Kidney epithelial cell (primary cell): ENCODE data around the gene CAMK2B. TPM values are rescaled to one million over a fixed set of nuclear protein-coding genes. Genes with fewer than 3 reads are reported as not detected.

Experiments
- DNase-seq: peaks from one replicate; pipeline ENCODE4 v3.0.0-alpha.2; 2010; ENCODE audit warnings: low read depth
- H3K27me3 ChIP-seq: 2 replicates; pipeline ENCODE4 v1.6.0; 2011; ENCODE audit warnings: low read length; ENCODE audit not compliant: control insufficient read depth, insufficient read depth
- H3K36me3 ChIP-seq: 2 replicates; pipeline ENCODE4 v1.5.1; 2011; ENCODE audit warnings: low read length; ENCODE audit not compliant: control insufficient read depth, insufficient read depth
- H3K4me3 ChIP-seq: 2 replicates; pipeline ENCODE4 v1.5.1; 2011; ENCODE audit warnings: low read depth, mild to moderate bottlenecking, control low read depth, low read length
- total RNA-seq: library from RNA; depleted of rRNA; stranded (reverse); fragments of >200 nt; gene quantifications from 2 replicates; pipeline ENCODE4 v1.2.3, GENCODE V29; 2015
- TF ChIP-seq, protein P1 (sequence below): IDR thresholded peaks from 2 replicates; pipeline ENCODE4 v1.5.1; 2011; ENCODE audit warnings: mild to moderate bottlenecking, moderate library complexity, low read length, control low read depth, inconsistent platforms; ENCODE audit not compliant: insufficient read depth, poor library complexity, severe bottlenecking

CAMK2B gene
- total RNA-seq, 1 donor from 2014 or later = not detected

DNA sequence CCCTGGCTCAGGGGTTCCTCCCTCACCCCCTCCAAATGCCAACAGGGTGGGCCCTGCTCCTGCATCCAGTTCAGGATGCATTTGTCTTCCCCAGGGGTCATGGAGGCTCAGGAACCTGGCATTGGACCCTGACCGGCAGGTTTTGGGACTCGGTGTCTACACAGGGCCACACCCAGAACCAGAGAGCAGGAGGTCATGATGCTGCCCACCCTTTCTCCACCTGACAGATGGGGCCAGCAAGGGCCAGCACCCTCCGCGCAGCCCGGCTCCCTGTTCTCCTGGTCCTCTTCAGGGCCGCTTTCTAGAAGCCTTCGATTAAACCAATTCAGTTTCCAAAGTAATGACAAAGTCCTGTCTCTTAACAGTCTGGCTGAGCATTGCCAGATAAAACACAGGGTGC lies 50.2 kb downstream of the CAMK2B start:
- Histone ChIP-seq H3K4me3 (no peak overlapping the region), H3K27me3 (peaks cover 18% of the 10 kb centered on the region), H3K36me3 (no peaks in the 10 kb centered on the region)
- TF ChIP-seq, protein P1, sequence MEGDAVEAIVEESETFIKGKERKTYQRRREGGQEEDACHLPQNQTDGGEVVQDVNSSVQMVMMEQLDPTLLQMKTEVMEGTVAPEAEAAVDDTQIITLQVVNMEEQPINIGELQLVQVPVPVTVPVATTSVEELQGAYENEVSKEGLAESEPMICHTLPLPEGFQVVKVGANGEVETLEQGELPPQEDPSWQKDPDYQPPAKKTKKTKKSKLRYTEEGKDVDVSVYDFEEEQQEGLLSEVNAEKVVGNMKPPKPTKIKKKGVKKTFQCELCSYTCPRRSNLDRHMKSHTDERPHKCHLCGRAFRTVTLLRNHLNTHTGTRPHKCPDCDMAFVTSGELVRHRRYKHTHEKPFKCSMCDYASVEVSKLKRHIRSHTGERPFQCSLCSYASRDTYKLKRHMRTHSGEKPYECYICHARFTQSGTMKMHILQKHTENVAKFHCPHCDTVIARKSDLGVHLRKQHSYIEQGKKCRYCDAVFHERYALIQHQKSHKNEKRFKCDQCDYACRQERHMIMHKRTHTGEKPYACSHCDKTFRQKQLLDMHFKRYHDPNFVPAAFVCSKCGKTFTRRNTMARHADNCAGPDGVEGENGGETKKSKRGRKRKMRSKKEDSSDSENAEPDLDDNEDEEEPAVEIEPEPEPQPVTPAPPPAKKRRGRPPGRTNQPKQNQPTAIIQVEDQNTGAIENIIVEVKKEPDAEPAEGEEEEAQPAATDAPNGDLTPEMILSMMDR = no peak
- DNase-seq = no peak

DNA sequence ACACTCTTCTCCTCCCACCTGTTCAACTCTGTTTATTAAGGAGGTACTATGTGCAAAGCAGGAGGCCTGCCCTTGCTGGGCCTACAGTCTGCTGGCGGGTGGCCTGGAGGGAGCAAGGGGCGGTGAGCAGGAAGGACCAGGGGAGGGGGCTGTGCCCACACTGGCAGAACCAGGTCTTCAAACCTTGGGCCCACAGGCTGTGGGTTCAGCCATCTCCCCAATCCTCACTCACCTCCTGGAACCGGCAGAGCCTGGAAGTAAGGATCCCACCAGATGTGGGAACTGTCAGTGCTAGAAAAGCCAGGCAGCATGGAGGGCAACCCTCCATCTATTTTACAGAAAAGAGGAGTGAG lies 50.8 kb downstream of the CAMK2B start:
- TF ChIP-seq, protein P1 = no peak
- DNase-seq = no peak
- Histone ChIP-seq H3K4me3 (no peak overlapping the region), H3K36me3 (no peaks in the 10 kb centered on the region), H3K27me3 (peaks cover 18% of the 10 kb centered on the region)

DNA sequence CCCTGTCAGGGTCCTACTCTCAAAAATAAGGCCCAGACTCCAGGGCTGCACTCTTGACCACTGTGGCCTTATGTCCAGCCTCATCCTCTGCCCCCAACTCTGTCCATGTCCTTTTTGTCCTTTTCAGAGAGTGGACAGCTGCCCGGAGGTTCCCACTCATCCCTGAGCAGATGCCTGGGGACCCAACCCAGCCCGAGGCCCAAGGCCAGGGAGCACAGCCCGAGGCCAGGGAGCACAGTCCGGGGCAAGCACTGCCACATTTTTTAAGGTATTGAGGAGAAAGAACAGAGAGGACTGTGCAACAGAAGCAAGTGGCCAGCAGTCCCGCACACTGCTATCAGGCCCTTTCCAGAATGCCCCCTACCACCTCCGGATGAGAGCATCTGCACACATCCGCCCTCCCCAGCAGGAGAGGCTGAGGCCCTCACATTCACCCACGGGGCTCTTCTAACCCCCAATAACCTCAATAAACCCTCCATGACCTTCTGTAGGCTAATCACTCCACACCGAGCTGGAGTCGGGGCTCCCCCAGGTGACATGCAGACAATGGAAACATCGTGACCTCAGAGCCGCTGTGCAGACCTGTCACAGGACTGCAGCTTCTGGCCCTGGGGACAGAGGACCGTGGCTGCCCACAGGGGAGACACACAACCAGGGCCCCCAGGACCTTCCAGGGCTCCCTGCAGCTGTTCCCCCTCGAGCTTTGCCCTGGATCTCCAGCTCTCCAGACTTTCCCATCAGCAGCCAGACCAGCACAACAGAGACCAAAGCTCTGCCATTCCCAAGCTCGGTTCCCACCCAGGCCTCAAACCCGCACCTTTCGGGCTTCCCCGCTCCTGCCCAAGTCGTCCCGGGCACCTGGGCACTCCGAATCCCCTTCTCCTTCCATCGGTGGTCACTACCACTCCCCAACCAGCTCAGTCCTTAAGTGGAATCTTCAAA lies 51.4 kb downstream of the CAMK2B start:
- Histone ChIP-seq H3K4me3 (no peak overlapping the region), H3K27me3 (peaks cover 18% of the 10 kb centered on the region), H3K36me3 (no peaks in the 10 kb centered on the region)
- TF ChIP-seq, protein P1 = no peak
- DNase-seq = no peak

DNA sequence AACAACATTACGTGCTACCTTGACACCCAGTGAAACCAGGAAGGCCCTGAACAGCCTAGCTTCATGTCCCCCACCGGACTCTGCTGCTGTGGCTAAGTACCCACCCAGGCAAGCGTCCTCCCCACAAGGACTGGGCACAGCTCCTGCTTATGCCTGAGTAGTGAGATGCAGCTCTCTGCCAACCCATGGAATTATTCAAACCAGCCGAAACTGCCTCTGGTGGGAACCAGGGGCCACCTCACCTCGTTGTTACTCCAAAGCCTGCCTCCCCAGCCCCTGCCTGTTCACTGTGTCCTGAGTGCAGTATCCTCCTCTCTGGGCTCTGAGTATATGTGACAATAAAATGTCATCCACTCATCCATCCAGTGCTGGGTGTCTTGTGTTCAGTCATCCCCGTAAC lies 52.4 kb downstream of the CAMK2B start:
- H3K4me3 ChIP-seq = no peak overlapping the region
- TF ChIP-seq, protein P1 = no peak
- DNase-seq = no peak
- H3K27me3 ChIP-seq = peaks cover 16% of the 10 kb centered on the region
- H3K36me3 ChIP-seq = no peaks in the 10 kb centered on the region

DNA sequence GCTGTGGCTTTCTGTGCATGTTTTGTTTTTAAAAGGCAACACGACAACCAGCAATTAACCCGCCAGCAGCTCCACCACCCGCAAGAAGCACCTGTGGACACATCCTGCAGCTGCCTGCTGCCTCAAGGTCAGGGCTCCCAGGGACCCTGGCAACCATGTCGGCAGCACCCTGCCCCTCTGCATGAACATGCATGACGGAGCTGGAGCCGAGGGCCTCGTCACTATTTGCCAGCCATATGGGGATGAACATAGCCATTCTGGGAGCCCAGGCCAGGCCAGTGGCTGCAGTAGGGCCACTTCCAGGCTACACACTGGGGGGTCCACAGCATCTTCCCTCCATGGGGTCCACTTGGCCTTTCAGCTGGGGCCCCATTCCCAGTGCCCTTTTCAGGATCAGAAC lies 52.9 kb downstream of the CAMK2B start:
- H3K4me3 ChIP-seq = no peak overlapping the region
- peaks cover 18% of the 10 kb centered on the region for H3K27me3 ChIP-seq
- TF ChIP-seq, protein P1 = no peak
- no peaks in the 10 kb centered on the region for H3K36me3 ChIP-seq
- DNase-seq = no peak
